SU-DHL-6 (cell line): Measurements from ENCODE around the gene GSC.

ENCODE experiments used
- H2AFZ ChIP-seq: fragments of 200-600 bp; sonication (generic); 2 replicates; pipeline ENCODE4 v1.6.1; 2014; ENCODE audit warnings: low read depth, mild to moderate bottlenecking, moderate library complexity, mixed read lengths, antibody characterized with exemption, low read length; ENCODE audit not compliant: severe bottlenecking
- H3F3A ChIP-seq: fragments of 200-600 bp; shearing (Covaris generic); 2 replicates; pipeline ENCODE4 v1.6.0; 2016; ENCODE audit warnings: antibody characterized with exemption, mild to moderate bottlenecking; ENCODE audit not compliant: insufficient read depth
- H3K27ac ChIP-seq: fragments of 200-600 bp; sonication (generic); 2 replicates; pipeline ENCODE4 v1.5.1; 2016; ENCODE audit warnings: low read depth, mild to moderate bottlenecking, low read length, moderate library complexity, mixed read lengths
- H3K27me3 ChIP-seq: fragments of 200-600 bp; sonication (generic), shearing (Covaris generic); 2 replicates; pipeline ENCODE4 v1.6.0; 2014; ENCODE audit warnings: mild to moderate bottlenecking, low read length
- H3K36me3 ChIP-seq: fragments of 200-600 bp; sonication (generic); 2 replicates; pipeline ENCODE4 v1.6.1; 2014; ENCODE audit warnings: mild to moderate bottlenecking, low read length, mixed read lengths
- H3K4me2 ChIP-seq: fragments of 300-600, 200-600 bp; shearing (Covaris generic), sonication (generic); 2 replicates; pipeline ENCODE4 v1.6.0; 2014; ENCODE audit warnings: low read length, low read depth, mild to moderate bottlenecking; ENCODE audit not compliant: poor library complexity, severe bottlenecking
- H3K4me3 ChIP-seq: fragments of 200-600 bp; sonication (generic); 2 replicates; pipeline ENCODE4 v1.5.1; 2014; ENCODE audit warnings: antibody characterized with exemption, low read length, mild to moderate bottlenecking, mixed read lengths; ENCODE audit not compliant: insufficient read depth, poor library complexity, severe bottlenecking
- H3K79me2 ChIP-seq: fragments of 200-600 bp; sonication (generic); 2 replicates; pipeline ENCODE4 v1.6.1; 2014; ENCODE audit warnings: mild to moderate bottlenecking, low read length, moderate library complexity; ENCODE audit not compliant: insufficient read depth
- H3K9ac ChIP-seq: fragments of 200-600 bp; sonication (generic); 2 replicates; pipeline ENCODE4 v1.7.0; 2014; ENCODE audit warnings: mild to moderate bottlenecking, low read length
- H3K9me2 ChIP-seq: fragments of 200-600 bp; sonication (generic); replicated peaks from 2 replicates; pipeline ENCODE4 v1.6.1; 2014; ENCODE audit warnings: low read length; ENCODE audit not compliant: insufficient read depth
- H3K9me3 ChIP-seq: fragments of 200-600 bp; sonication (generic); 2 replicates; pipeline ENCODE4 v1.6.1; 2014; ENCODE audit warnings: low read length, mixed read lengths; ENCODE audit not compliant: insufficient read depth
- H4K20me1 ChIP-seq: fragments of 200-600 bp; sonication (generic); 2 replicates; pipeline ENCODE4 v1.6.1; 2014; ENCODE audit warnings: low read depth, mild to moderate bottlenecking, antibody characterized with exemption, low read length, moderate library complexity, mixed read lengths
- EZH2phosphoT487 ChIP-seq: fragments of 200-600 bp; sonication (generic), shearing (Covaris generic); conservative IDR thresholded peaks from 2 replicates; pipeline ENCODE4 v1.6.1; 2018; ENCODE audit warnings: mild to moderate bottlenecking, antibody characterized with exemption, low read length, moderate library complexity, mixed read lengths
- TF ChIP-seq, protein P1 (sequence below): fragments of 200-600 bp; sonication (generic); IDR thresholded peaks from one replicate; pipeline ENCODE4 v1.5.1; 2017; ENCODE audit warnings: antibody characterized with exemption, mild to moderate bottlenecking, low read length, moderate library complexity; ENCODE audit not compliant: insufficient read depth, poor library complexity, severe bottlenecking

Gene GSC

DNA sequence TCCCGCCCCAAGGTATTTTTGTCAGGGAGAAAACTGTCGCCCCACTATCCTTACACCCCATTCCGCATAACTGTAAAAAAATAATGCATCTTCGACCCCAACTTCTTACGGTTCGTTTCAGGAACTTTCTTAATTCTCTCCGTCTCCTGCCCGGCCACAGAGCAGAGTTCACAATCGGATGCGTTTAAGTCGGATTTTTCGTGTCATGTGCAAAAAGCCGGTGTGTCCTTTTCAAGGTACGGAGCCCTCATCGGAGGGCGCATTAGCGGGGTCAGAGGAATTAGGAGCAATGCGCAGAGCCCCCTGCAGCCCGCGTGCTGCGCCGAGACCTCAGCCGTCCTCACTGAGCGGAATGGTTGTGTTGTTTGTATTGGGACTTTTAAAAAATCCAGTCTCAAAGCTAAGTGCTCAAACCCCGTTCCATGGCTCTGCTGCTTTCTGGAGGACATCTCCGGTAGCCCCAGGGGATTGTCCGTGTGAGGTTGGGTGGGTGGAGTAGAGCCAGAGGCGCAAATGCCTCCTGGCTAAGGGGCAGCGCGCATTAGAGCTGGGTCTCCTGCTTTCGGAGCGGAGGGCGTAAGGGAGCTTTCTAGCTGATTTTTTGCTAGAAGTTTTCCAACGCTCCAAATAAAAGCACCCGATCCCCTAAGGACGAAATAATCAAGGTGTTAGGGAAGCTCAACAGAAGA is 3.9 kb upstream of the GSC start:
- TF ChIP-seq EZH2phosphoT487: no peak
- TF ChIP-seq, protein P1, sequence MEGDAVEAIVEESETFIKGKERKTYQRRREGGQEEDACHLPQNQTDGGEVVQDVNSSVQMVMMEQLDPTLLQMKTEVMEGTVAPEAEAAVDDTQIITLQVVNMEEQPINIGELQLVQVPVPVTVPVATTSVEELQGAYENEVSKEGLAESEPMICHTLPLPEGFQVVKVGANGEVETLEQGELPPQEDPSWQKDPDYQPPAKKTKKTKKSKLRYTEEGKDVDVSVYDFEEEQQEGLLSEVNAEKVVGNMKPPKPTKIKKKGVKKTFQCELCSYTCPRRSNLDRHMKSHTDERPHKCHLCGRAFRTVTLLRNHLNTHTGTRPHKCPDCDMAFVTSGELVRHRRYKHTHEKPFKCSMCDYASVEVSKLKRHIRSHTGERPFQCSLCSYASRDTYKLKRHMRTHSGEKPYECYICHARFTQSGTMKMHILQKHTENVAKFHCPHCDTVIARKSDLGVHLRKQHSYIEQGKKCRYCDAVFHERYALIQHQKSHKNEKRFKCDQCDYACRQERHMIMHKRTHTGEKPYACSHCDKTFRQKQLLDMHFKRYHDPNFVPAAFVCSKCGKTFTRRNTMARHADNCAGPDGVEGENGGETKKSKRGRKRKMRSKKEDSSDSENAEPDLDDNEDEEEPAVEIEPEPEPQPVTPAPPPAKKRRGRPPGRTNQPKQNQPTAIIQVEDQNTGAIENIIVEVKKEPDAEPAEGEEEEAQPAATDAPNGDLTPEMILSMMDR: no peak
- H3K4me2 ChIP-seq: no peak overlapping the region

DNA sequence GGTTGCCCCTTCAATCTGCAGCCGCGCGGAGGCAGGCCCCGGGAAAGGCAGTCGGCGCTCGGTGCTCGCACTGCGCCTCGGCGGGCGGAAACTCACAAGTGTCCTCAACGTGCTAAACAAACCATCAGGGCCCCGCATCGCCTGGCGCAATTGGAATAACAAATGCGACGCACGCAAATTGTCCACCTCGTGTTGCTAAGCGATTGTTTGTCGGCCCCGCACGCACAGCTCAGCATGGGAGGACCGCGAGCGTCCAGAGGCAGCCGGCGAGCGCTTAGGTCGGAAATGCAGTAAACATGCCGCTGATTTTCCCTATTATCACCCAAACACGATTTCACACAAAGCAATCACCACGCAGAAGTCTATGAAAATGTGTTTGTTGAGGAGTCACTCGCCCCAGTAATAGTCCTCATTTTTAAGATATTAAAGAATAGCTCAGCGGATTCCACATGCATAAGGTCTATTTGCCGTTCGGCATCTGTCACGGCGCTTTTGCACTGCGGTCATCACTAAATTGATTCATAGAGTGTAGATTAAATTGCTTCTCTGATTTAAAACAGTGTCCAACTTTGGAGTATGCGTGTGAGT is 3.2 kb upstream of the GSC start:
- H3K4me2 ChIP-seq: no peak overlapping the region
- no peaks in the 10 kb centered on the region for H3F3A ChIP-seq
- no peak overlapping the region for H3K4me3 ChIP-seq
- TF ChIP-seq, protein P1: no peak
- no peaks in the 10 kb centered on the region for H3K36me3 ChIP-seq
- H3K9me2 ChIP-seq: no peaks in the 10 kb centered on the region
- no peak overlapping the region for H2AFZ ChIP-seq
- no peak overlapping the region for H3K9ac ChIP-seq
- no peaks in the 10 kb centered on the region for H4K20me1 ChIP-seq
- H3K79me2 ChIP-seq: no peaks in the 10 kb centered on the region
- no peak overlapping the region for H3K27ac ChIP-seq
- H3K9me3 ChIP-seq: no peaks in the 10 kb centered on the region
- no peaks in the 10 kb centered on the region for H3K27me3 ChIP-seq

More for the DNA sequence above, 3.9 kb upstream of the GSC start:
- H3K4me3 ChIP-seq: no peak overlapping the region
- H3K9me2 ChIP-seq: no peaks in the 10 kb centered on the region
- no peaks in the 10 kb centered on the region for H4K20me1 ChIP-seq
- no peaks in the 10 kb centered on the region for H3F3A ChIP-seq
- no peaks in the 10 kb centered on the region for H3K36me3 ChIP-seq
- H3K9me3 ChIP-seq: no peaks in the 10 kb centered on the region
- H3K79me2 ChIP-seq: no peaks in the 10 kb centered on the region
- H2AFZ ChIP-seq: no peak overlapping the region
- H3K27ac ChIP-seq: no peak overlapping the region
- H3K9ac ChIP-seq: no peak overlapping the region
- no peaks in the 10 kb centered on the region for H3K27me3 ChIP-seq

DNA sequence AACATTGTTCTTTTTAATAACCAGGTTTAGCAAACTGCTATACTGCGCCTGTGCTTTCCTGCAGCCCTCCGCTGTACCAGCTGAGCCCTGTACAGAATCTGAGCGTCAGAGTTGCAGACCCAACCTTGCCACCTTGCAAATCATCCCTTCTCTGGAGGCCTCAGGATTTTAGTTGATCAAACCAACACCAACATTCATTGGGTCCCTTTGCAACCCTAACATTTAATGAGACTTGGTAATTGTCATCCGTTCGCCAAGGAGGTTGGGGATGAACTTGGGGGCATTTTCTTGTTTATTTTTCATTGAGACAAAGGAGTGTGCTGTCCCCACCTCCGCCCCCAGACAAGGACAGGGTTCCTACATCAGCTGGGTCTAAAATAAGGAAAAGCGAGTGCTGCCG is 2.6 kb upstream of the GSC start:
- H3K9ac ChIP-seq: no peak overlapping the region
- no peaks in the 10 kb centered on the region for H3F3A ChIP-seq
- no peaks in the 10 kb centered on the region for H3K9me2 ChIP-seq
- no peak overlapping the region for H3K4me3 ChIP-seq
- H3K9me3 ChIP-seq: no peaks in the 10 kb centered on the region
- TF ChIP-seq EZH2phosphoT487: no peak
- TF ChIP-seq, protein P1: no peak
- no peak overlapping the region for H3K4me2 ChIP-seq
- no peaks in the 10 kb centered on the region for H3K79me2 ChIP-seq
- no peak overlapping the region for H2AFZ ChIP-seq
- H3K27me3 ChIP-seq: no peaks in the 10 kb centered on the region
- H3K27ac ChIP-seq: no peak overlapping the region
- no peaks in the 10 kb centered on the region for H4K20me1 ChIP-seq
- H3K36me3 ChIP-seq: no peaks in the 10 kb centered on the region
